K562 (cell line): ENCODE data around the gene EPGN. TPM values are rescaled to one million over a fixed set of nuclear protein-coding genes. Genes with fewer than 3 reads are reported as not detected.

Experiments
- ATF1 ChIP-seq, 2 experiments: fragments of 450-650 bp in 1 of 2; IDR thresholded peaks; 2 replicates each; pipeline ENCODE4 v1.6.1; 2016; ENCODE audit warnings: missing compliant biosample characterization in 1 of 2, missing genetic modification characterization in 1 of 2
- CBFB ChIP-seq: sonication (generic); formaldehyde crosslinking; IDR thresholded peaks from 2 replicates; pipeline ENCODE4 v1.4.0; 2020; ENCODE audit warnings: mild to moderate bottlenecking, missing genetic modification reagents
- CREBBP ChIP-seq: IDR thresholded peaks from one replicate; pipeline ENCODE4 v1.6.1; 2012; ENCODE audit warnings: low read depth, mild to moderate bottlenecking, control low read depth, inconsistent platforms, low read length
- ETV1 ChIP-seq: fragments of 450-650 bp; conservative IDR thresholded peaks from 2 replicates; pipeline ENCODE4 v1.6.1; 2016; ENCODE audit warnings: missing genetic modification characterization, control low read depth, low read depth, missing compliant biosample characterization
- FOXP1 ChIP-seq: sonication (generic); formaldehyde crosslinking; IDR thresholded peaks from 2 replicates; pipeline ENCODE4 v1.8.0; 2022; ENCODE audit warnings: mild to moderate bottlenecking, missing genetic modification reagents
- GATA2 ChIP-seq: sonication (generic); formaldehyde crosslinking; IDR thresholded peaks from 2 replicates; pipeline ENCODE4 v1.4.0; 2020; ENCODE audit warnings: mild to moderate bottlenecking, missing genetic modification reagents
- MCM5 ChIP-seq: fragments of 450-650 bp; IDR thresholded peaks from 2 replicates; pipeline ENCODE4 v1.6.1; 2016; ENCODE audit warnings: low read depth
- MLLT1 ChIP-seq, 2 experiments: fragments of 450-650 bp; IDR thresholded peaks; 2 replicates each; pipeline ENCODE4 v1.6.1; 2016
- MXD1 ChIP-seq: fragments of 250-450 bp; sonication (Bioruptor Pico); IDR thresholded peaks from 2 replicates; pipeline ENCODE4 v1.8.0; 2021; ENCODE audit warnings: borderline replicate concordance, mild to moderate bottlenecking, moderate library complexity; ENCODE audit not compliant: poor library complexity, severe bottlenecking
- NFE2 ChIP-seq: IDR thresholded peaks from 2 replicates; pipeline ENCODE4 v1.6.1; 2014; ENCODE audit warnings: antibody characterized with exemption, low read depth
- NR1H2 ChIP-seq: sonication (generic); formaldehyde crosslinking; IDR thresholded peaks from 2 replicates; pipeline ENCODE4 v1.4.0; 2020; ENCODE audit warnings: mild to moderate bottlenecking, missing genetic modification reagents
- PYGO2 ChIP-seq: fragments of 450-650 bp; IDR thresholded peaks from 2 replicates; pipeline ENCODE4 v1.6.1; 2016; ENCODE audit warnings: mild to moderate bottlenecking, missing genetic modification characterization, moderate library complexity, missing compliant biosample characterization
- SIX5 ChIP-seq, 2 experiments: IDR thresholded peaks; 2 replicates each; pipeline ENCODE4 v1.6.1; 2011; ENCODE audit warnings: low read length in 2 of 2, borderline replicate concordance in 1 of 2, low read depth in 1 of 2, mild to moderate bottlenecking in 1 of 2, moderate library complexity in 1 of 2; ENCODE audit not compliant: insufficient read depth in 1 of 2
- SMAD1 ChIP-seq: fragments of 150-350 bp; IDR thresholded peaks from 2 replicates; pipeline ENCODE4 v1.6.1; 2014; ENCODE audit warnings: low read length, low read depth; ENCODE audit not compliant: partially characterized antibody
- TFAM ChIP-seq: fragments of 250-450 bp; sonication (Bioruptor Pico); conservative IDR thresholded peaks from 2 replicates; pipeline ENCODE4 v1.5.0; 2021; ENCODE audit warnings: mild to moderate bottlenecking, moderate library complexity
- ZBTB43 ChIP-seq: sonication (generic); formaldehyde crosslinking; IDR thresholded peaks from 2 replicates; pipeline ENCODE4 v1.8.0; 2023; ENCODE audit warnings: mild to moderate bottlenecking, missing genetic modification reagents
- ZNF175 ChIP-seq: fragments of 200-800 bp; sonication (Bioruptor generic); IDR thresholded peaks from 2 replicates; pipeline ENCODE4 v1.6.1; 2016; ENCODE audit warnings: low read depth, mild to moderate bottlenecking, missing genetic modification characterization, missing compliant biosample characterization
- ZNF408 ChIP-seq: fragments of 250-450 bp; sonication (Bioruptor Pico); IDR thresholded peaks from 2 replicates; pipeline ENCODE4 v1.4.0; 2020; ENCODE audit warnings: low read depth, mild to moderate bottlenecking, moderate library complexity
- ZNF77 ChIP-seq: fragments of 250-450 bp; sonication (Bioruptor Pico); IDR thresholded peaks from 2 replicates; pipeline ENCODE4 v1.5.0; 2020
- ZNF780A ChIP-seq: fragments of 250-450 bp; sonication (Bioruptor Pico); IDR thresholded peaks from 2 replicates; pipeline ENCODE4 v1.5.0; 2021; ENCODE audit warnings: mild to moderate bottlenecking
- polyA plus RNA-seq, 8 experiments: library from polyadenylated mRNA; depleted of rRNA in 4 of 8; stranded (reverse) in 5 of 8; unstranded in 3 of 8; fragments of >200 nt; fragmentation: Nextera tagmentation in 2 of 8; fragmentation: Illumina TruSeq in 1 of 8; extraction: Ambion mirVana in 2 of 8; extraction: Trizol in 1 of 8; gene quantifications; 2 replicates each; pipeline versions ENCODE4 v1.2.1 to v1.2.3, GENCODE V29; 2011 to 2014; ENCODE audit warnings: inconsistent platforms in 1 of 8, missing spikeins in 1 of 8
- total RNA-seq, 7 experiments: library from RNA; depleted of rRNA in 6 of 7; stranded (reverse); fragments of >200 nt in 6 of 7; fragmentation: Illumina TruSeq in 2 of 7; extraction: Trizol in 2 of 7; gene quantifications; 2 replicates each; pipeline versions ENCODE4 v1.2.1 to v1.2.3, GENCODE V29; 2011 to 2021; ENCODE audit warnings: low replicate concordance in 1 of 7
- TF ChIP-seq, protein P1 (sequence below), 2 experiments: IDR thresholded peaks; 2 replicates each; pipeline ENCODE4 v1.6.1; 2012; ENCODE audit warnings: improper control_type of control experiment in 2 of 2, low read depth in 2 of 2, low read length in 2 of 2, borderline replicate concordance in 1 of 2

The EPGN gene
- total and polyA plus RNA-seq, 9 of the 15 experiments (the other 6 are each of a cell fraction or from before 2014, with no cell fraction given), result 0.10 to 0.56 TPM; not detected in 7

DNA sequence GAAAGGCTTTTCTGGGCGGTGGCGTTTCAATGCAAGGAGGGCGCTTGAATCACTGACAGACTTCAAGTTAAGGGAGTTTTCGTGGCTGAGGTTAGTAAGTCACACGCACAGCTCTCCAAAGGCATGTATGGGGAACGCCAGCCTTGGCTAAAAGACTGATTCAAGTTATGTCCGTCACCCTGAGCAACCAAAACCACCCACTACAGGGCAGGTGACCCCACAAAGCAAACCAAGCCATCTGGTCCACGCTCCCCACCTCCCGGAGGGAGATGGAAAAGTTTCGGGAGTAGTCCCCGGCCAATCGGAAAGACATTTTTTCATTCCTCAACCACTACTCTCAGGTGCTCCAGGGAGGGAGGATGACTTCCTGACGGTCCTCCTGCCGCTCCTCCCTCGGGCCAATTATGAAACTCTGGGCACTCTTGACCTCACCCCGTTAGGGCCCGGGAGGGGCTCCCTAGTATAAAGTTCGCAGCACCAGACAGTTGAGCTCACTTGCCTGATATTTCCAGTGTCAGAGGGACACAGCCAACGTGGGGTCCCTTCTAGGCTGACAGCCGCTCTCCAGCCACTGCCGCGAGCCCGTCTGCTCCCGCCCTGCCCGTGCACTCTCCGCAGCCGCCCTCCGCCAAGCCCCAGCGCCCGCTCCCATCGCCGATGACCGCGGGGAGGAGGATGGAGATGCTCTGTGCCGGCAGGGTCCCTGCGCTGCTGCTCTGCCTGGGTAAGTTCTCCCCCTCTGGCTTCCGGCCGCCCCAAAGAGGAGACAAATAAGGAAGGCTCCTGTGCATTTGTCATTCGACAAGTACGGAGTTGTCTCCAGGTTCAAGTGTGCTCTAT, 56.6 kb downstream of the EPGN start, which contains the start of gene EREG (continued):
- TF ChIP-seq ZNF408 (CRISPR knock-in tag) (no peak), NFE2 (no peak), ZBTB43 (no peak), MXD1 (CRISPR knock-in tag) (no peak), SIX5 (IDR thresholded peaks at IDR 0.05; ENCODE audit: borderline replicate concordance in 1 of 2, insufficient read depth in 1 of 2, low read depth in 1 of 2, low read length in 2 of 2) (no peak), MCM5 (no peak), SMAD1 (peak; percentile 25), PYGO2 (tag) (no peak), ZNF77 (CRISPR knock-in tag) (no peak), CREBBP (no peak), ATF1 (CRISPR knock-in tag; IDR thresholded peaks at IDR 0.05) (no peak), ATF1 (tag; IDR thresholded peaks at IDR 0.05) (peak; percentile 38; the same call in 1 of the 2 replicates), NR1H2 (no peak), ETV1 (peak; percentile 90), GATA2 (CRISPR knock-in tag) (no peak), FOXP1 (CRISPR knock-in tag) (no peak), ZNF780A (no peak), TFAM (CRISPR knock-in tag) (no peak), MLLT1 (IDR thresholded peaks at IDR 0.05) (peak in 1 of 2 experiments; percentile 55; a peak in 1 of 4 replicates), ZNF175 (CRISPR knock-in tag) (no peak), CBFB (CRISPR knock-in tag) (0 out of 2 replicates have a peak, but pooled peaks have one; percentile 22)
- TF ChIP-seq, protein P1, sequence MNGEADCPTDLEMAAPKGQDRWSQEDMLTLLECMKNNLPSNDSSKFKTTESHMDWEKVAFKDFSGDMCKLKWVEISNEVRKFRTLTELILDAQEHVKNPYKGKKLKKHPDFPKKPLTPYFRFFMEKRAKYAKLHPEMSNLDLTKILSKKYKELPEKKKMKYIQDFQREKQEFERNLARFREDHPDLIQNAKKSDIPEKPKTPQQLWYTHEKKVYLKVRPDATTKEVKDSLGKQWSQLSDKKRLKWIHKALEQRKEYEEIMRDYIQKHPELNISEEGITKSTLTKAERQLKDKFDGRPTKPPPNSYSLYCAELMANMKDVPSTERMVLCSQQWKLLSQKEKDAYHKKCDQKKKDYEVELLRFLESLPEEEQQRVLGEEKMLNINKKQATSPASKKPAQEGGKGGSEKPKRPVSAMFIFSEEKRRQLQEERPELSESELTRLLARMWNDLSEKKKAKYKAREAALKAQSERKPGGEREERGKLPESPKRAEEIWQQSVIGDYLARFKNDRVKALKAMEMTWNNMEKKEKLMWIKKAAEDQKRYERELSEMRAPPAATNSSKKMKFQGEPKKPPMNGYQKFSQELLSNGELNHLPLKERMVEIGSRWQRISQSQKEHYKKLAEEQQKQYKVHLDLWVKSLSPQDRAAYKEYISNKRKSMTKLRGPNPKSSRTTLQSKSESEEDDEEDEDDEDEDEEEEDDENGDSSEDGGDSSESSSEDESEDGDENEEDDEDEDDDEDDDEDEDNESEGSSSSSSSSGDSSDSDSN (IDR thresholded peaks at IDR 0.05; ENCODE audit: borderline replicate concordance in 1 of 2, low read depth in 2 of 2, low read length in 2 of 2), result peak; percentile 85 to 93; a peak in 3 of 4 replicates
